ENCODE data around the gene MAB21L1. TPM values are rescaled to one million over a fixed set of nuclear protein-coding genes. Genes with fewer than 3 reads are reported as not detected.

MAB21L1 gene
- total and polyA plus RNA-seq, 2 of the 8 experiments (the other 6 are each of a cell fraction or from before 2014, with no cell fraction given), result not detected

- no peak overlapping the region for H3K14ac ChIP-seq (ENCODE audit: insufficient read length)
- H3K27me3 ChIP-seq (replicated peaks in 1 of 4; ENCODE audit: control insufficient read depth in 3 of 4, extremely low read depth in 1 of 4, insufficient read depth in 3 of 4, low read length in 3 of 4), result no peaks in the 10 kb centered on the region
- no peak for DNase-seq (ENCODE audit: low read depth in 1 of 2, low spot score in 2 of 2)
- no peak overlapping the region for H4K5ac ChIP-seq (ENCODE audit: insufficient read length, low read depth, low read length)
- no peaks in the 10 kb centered on the region for H3K79me2 ChIP-seq (ENCODE audit: control insufficient read depth in 1 of 2, insufficient read depth in 2 of 2, low read length in 2 of 2)
- no peak overlapping the region for H2BK12ac ChIP-seq (ENCODE audit: low read depth, low read length)
- no peaks in the 10 kb centered on the region for H3K9me3 ChIP-seq (ENCODE audit: insufficient read depth in 2 of 2, low read depth in 1 of 2, low read length in 1 of 2)
- H2AFZ ChIP-seq (ENCODE audit: low read length), result no peak overlapping the region
- no peaks in the 10 kb centered on the region for H3K79me1 ChIP-seq (ENCODE audit: low read depth, low read length)
- H3K4me3 ChIP-seq (ENCODE audit: extremely low read depth in 1 of 4, insufficient read depth in 2 of 4, low read depth in 3 of 4, low read length in 4 of 4), result no peak overlapping the region
- no peak overlapping the region for H3K9ac ChIP-seq (replicated peaks in 1 of 4; ENCODE audit: extremely low read depth in 1 of 4, low read depth in 3 of 4, low read length in 3 of 4)
- no peaks in the 10 kb centered on the region for H3K23me2 ChIP-seq (ENCODE audit: low read depth, low read length)
- H4K8ac ChIP-seq (ENCODE audit: extremely low read depth, insufficient read depth, low read length), result no peak overlapping the region
- H3K27ac ChIP-seq (ENCODE audit: low read depth, low read length), result no peak overlapping the region
- no peak for FAIRE-seq
- TF ChIP-seq MAFK (IDR thresholded peaks at IDR 0.05; ENCODE audit: low read depth, low read length) (peak; percentile 45; the same call in 1 of the 2 replicates), SP4 (IDR thresholded peaks at IDR 0.05; ENCODE audit: low read length) (no peak), POU5F1 (IDR thresholded peaks at IDR 0.05; ENCODE audit: low read depth, low read length) (no peak), EGR1 (IDR thresholded peaks at IDR 0.05; ENCODE audit: borderline replicate concordance, low read depth, low read length) (no peak), ZNF274 (IDR thresholded peaks at IDR 0.05; ENCODE audit: borderline replicate concordance, extremely low read depth, low read length) (no peak), CREB1 (IDR thresholded peaks at IDR 0.05) (no peak)
- H3K4ac ChIP-seq (replicated peaks; ENCODE audit: insufficient read length, low read depth, low read length), result no peak overlapping the region
- H2BK120ac ChIP-seq (replicated peaks; ENCODE audit: low read depth, low read length), result no peak overlapping the region
- H3K56ac ChIP-seq (replicated peaks; ENCODE audit: insufficient read length, low read depth, low read length), result no peak overlapping the region
- peaks cover 0 to 10% (median 5%) of the 10 kb centered on the region in 4 experiments; a peak in 4 of 7 replicates for H3K4me1 ChIP-seq (replicated peaks in 1 of 4; ENCODE audit: control insufficient read depth in 3 of 4, insufficient read depth in 4 of 4, low read length in 3 of 4)
- H2BK15ac ChIP-seq (ENCODE audit: low read length), result no peak overlapping the region
- no peak overlapping the region for H2BK20ac ChIP-seq (ENCODE audit: low read length)
- ChIA-PET POLR2A (ENCODE audit: partially characterized antibody) (no interaction called here), CTCF (ENCODE audit: partially characterized antibody) (interaction anchor here (0.6 kb wide), 1 partner anchor 168 kb away, joined by 4 read pairs; no protein-coding TSS in a partner anchor)
- H3K4me2 ChIP-seq (ENCODE audit: insufficient read depth in 1 of 2, low read depth in 2 of 2, low read length in 2 of 2), result no peak overlapping the region
- no peak overlapping the region for H2BK5ac ChIP-seq (ENCODE audit: low read depth, low read length)
- WGBS, 2 experiments (ENCODE audit: extremely low coverage in 1 of 2, insufficient coverage in 1 of 2, insufficient read length in 1 of 2, insufficient replicate concordance in 2 of 2, low coverage in 1 of 2, low lambda C conversion rate in 2 of 2, missing lambda C conversion rate in 1 of 2), result 89% methylated on average over 5 of the region's 5 CpGs; no CpG with 5 or more reads in 1 of the 2 experiments
- no peak overlapping the region for H4K91ac ChIP-seq (replicated peaks; ENCODE audit: insufficient read length, low read length)
- no peak overlapping the region for H3K18ac ChIP-seq (ENCODE audit: extremely low read depth, low read length)
- H3K23ac ChIP-seq (ENCODE audit: insufficient read length), result no peak overlapping the region
- H4K20me1 ChIP-seq (replicated peaks in 1 of 2; ENCODE audit: control insufficient read depth in 1 of 2, insufficient read depth in 2 of 2, low read length in 2 of 2), result peaks cover 0 to 2% of the 10 kb centered on the region in 2 experiments
- no peaks in the 10 kb centered on the region for H3K36me3 ChIP-seq (ENCODE audit: control insufficient read depth in 2 of 4, insufficient read depth in 4 of 4, low read length in 3 of 4)
- H2AK5ac ChIP-seq (ENCODE audit: low read depth, low read length), result no peak overlapping the region
Measured at GRCh38 chr13:35512271-35512920, 35.9 kb upstream of the MAB21L1 start.

Measured in H1 (cell line).